Measurements from ENCODE around the gene MEIOB.

The MEIOB gene

GRCh38 chr16:1912215-1912543 lies 40.2 kb upstream of the MEIOB start:
- H3K36me3 Mint-ChIP-seq (ENCODE audit: low read depth): no peaks in the 10 kb centered on the region
- H3K4me3 Mint-ChIP-seq: no peak overlapping the region
- intact Hi-C loops (cut with micrococcal nuclease): no loop called here
- H3K27me3 Mint-ChIP-seq: peaks cover 65% of the 10 kb centered on the region
- H3K9me3 Mint-ChIP-seq: no peaks in the 10 kb centered on the region
- H3K27ac Mint-ChIP-seq: no peak overlapping the region
- H3K4me1 Mint-ChIP-seq (ENCODE audit: low read depth): no peaks in the 10 kb centered on the region

GRCh38 chr16:1911467-1912214 lies 39.7 kb upstream of the MEIOB start:
- H3K36me3 Mint-ChIP-seq (ENCODE audit: low read depth): no peaks in the 10 kb centered on the region
- H3K27me3 Mint-ChIP-seq: peaks cover 63% of the 10 kb centered on the region
- H3K4me1 Mint-ChIP-seq (ENCODE audit: low read depth): no peaks in the 10 kb centered on the region
- H3K9me3 Mint-ChIP-seq: no peaks in the 10 kb centered on the region
- H3K4me3 Mint-ChIP-seq: no peak overlapping the region
- no peak overlapping the region for H3K27ac Mint-ChIP-seq
- intact Hi-C loops (cut with micrococcal nuclease): no loop called here

GRCh38 chr16:1909561-1910231 lies 37.7 kb upstream of the MEIOB start:
- Mint-ChIP-seq H3K27ac (no peak overlapping the region), H3K36me3 (ENCODE audit: low read depth) (no peaks in the 10 kb centered on the region), H3K4me1 (ENCODE audit: low read depth) (no peaks in the 10 kb centered on the region), H3K27me3 (peaks cover 56% of the 10 kb centered on the region), H3K9me3 (no peaks in the 10 kb centered on the region), H3K4me3 (no peak overlapping the region)
- intact Hi-C loops (cut with micrococcal nuclease): no loop called here

- intact Hi-C loops (cut with micrococcal nuclease): no loop called here
- H3K4me1 Mint-ChIP-seq (ENCODE audit: low read depth): no peaks in the 10 kb centered on the region
- H3K9me3 Mint-ChIP-seq: no peaks in the 10 kb centered on the region
- peaks cover 54% of the 10 kb centered on the region for H3K27me3 Mint-ChIP-seq
- no peak overlapping the region for H3K27ac Mint-ChIP-seq
- H3K4me3 Mint-ChIP-seq: no peak overlapping the region
- no peaks in the 10 kb centered on the region for H3K36me3 Mint-ChIP-seq (ENCODE audit: low read depth)
These were observed 37.0 kb upstream of the MEIOB start for GRCh38 chr16:1908983-1909382.

GRCh38 chr16:1908184-1908583 lies 36.2 kb upstream of the MEIOB start:
- H3K9me3 Mint-ChIP-seq: no peaks in the 10 kb centered on the region
- H3K27ac Mint-ChIP-seq: no peak overlapping the region
- H3K36me3 Mint-ChIP-seq (ENCODE audit: low read depth): no peaks in the 10 kb centered on the region
- H3K27me3 Mint-ChIP-seq: peaks cover 49% of the 10 kb centered on the region
- no peaks in the 10 kb centered on the region for H3K4me1 Mint-ChIP-seq (ENCODE audit: low read depth)
- intact Hi-C loops (cut with micrococcal nuclease): no loop called here
- H3K4me3 Mint-ChIP-seq: no peak overlapping the region

GRCh38 chr16:1907226-1907860 lies 35.4 kb upstream of the MEIOB start:
- H3K4me3 Mint-ChIP-seq: no peak overlapping the region
- intact Hi-C loops (cut with micrococcal nuclease): no loop called here
- no peaks in the 10 kb centered on the region for H3K9me3 Mint-ChIP-seq
- H3K4me1 Mint-ChIP-seq (ENCODE audit: low read depth): no peaks in the 10 kb centered on the region
- no peak overlapping the region for H3K27ac Mint-ChIP-seq
- H3K36me3 Mint-ChIP-seq (ENCODE audit: low read depth): no peaks in the 10 kb centered on the region
- H3K27me3 Mint-ChIP-seq: peaks cover 46% of the 10 kb centered on the region

GRCh38 chr16:1906846-1907165 lies 34.8 kb upstream of the MEIOB start:
- Mint-ChIP-seq H3K36me3 (ENCODE audit: low read depth) (no peaks in the 10 kb centered on the region), H3K4me3 (no peak overlapping the region), H3K9me3 (no peaks in the 10 kb centered on the region), H3K27ac (no peak overlapping the region), H3K27me3 (peaks cover 46% of the 10 kb centered on the region), H3K4me1 (ENCODE audit: low read depth) (no peaks in the 10 kb centered on the region)
- intact Hi-C loops (cut with micrococcal nuclease): no loop called here

GRCh38 chr16:1906055-1906845 lies 34.3 kb upstream of the MEIOB start:
- H3K4me1 Mint-ChIP-seq (ENCODE audit: low read depth): no peaks in the 10 kb centered on the region
- H3K4me3 Mint-ChIP-seq: no peak overlapping the region
- no peak overlapping the region for H3K27ac Mint-ChIP-seq
- H3K27me3 Mint-ChIP-seq: peaks cover 44% of the 10 kb centered on the region
- H3K9me3 Mint-ChIP-seq: no peaks in the 10 kb centered on the region
- intact Hi-C loops (cut with micrococcal nuclease): no loop called here
- no peaks in the 10 kb centered on the region for H3K36me3 Mint-ChIP-seq (ENCODE audit: low read depth)

GRCh38 chr16:1903845-1904840 lies 32.2 kb upstream of the MEIOB start:
- Mint-ChIP-seq H3K27ac (no peak overlapping the region), H3K9me3 (no peaks in the 10 kb centered on the region), H3K4me3 (no peak overlapping the region), H3K4me1 (ENCODE audit: low read depth) (no peaks in the 10 kb centered on the region), H3K36me3 (ENCODE audit: low read depth) (no peaks in the 10 kb centered on the region), H3K27me3 (peaks cover 45% of the 10 kb centered on the region)
- intact Hi-C loops (cut with micrococcal nuclease): no loop called here

- no peaks in the 10 kb centered on the region for H3K36me3 Mint-ChIP-seq (ENCODE audit: low read depth)
- H3K4me1 Mint-ChIP-seq (ENCODE audit: low read depth): no peaks in the 10 kb centered on the region
- H3K27me3 Mint-ChIP-seq: peaks cover 42% of the 10 kb centered on the region
- H3K9me3 Mint-ChIP-seq: no peaks in the 10 kb centered on the region
- H3K4me3 Mint-ChIP-seq: no peak overlapping the region
- intact Hi-C loops (cut with micrococcal nuclease): no loop called here
- H3K27ac Mint-ChIP-seq: no peak overlapping the region
These were observed 31.2 kb upstream of the MEIOB start for GRCh38 chr16:1903220-1903574.

GRCh38 chr16:1902547-1903219 lies 30.7 kb upstream of the MEIOB start:
- no peaks in the 10 kb centered on the region for H3K9me3 Mint-ChIP-seq
- no peak overlapping the region for H3K27ac Mint-ChIP-seq
- no peaks in the 10 kb centered on the region for H3K36me3 Mint-ChIP-seq (ENCODE audit: low read depth)
- H3K4me1 Mint-ChIP-seq (ENCODE audit: low read depth): no peaks in the 10 kb centered on the region
- no peak overlapping the region for H3K4me3 Mint-ChIP-seq
- peaks cover 43% of the 10 kb centered on the region for H3K27me3 Mint-ChIP-seq
- intact Hi-C loops (cut with micrococcal nuclease): no loop called here

GRCh38 chr16:1900452-1900774 lies 28.4 kb upstream of the MEIOB start:
- no peak overlapping the region for H3K27ac Mint-ChIP-seq
- peaks cover 27% of the 10 kb centered on the region for H3K27me3 Mint-ChIP-seq
- no peaks in the 10 kb centered on the region for H3K36me3 Mint-ChIP-seq (ENCODE audit: low read depth)
- no peak overlapping the region for H3K4me3 Mint-ChIP-seq
- no peaks in the 10 kb centered on the region for H3K9me3 Mint-ChIP-seq
- intact Hi-C loops (cut with micrococcal nuclease): no loop called here
- H3K4me1 Mint-ChIP-seq (ENCODE audit: low read depth): no peaks in the 10 kb centered on the region

Measured in dendritic cell treated with granulocyte-macrophage colony-stimulating factor and Interleukin-4, amounts not matched to agents 40 ng/mL and 50 ng/mL, for 4 days (primary cell).